HT-29 (cell line): ENCODE data around the gene TRIO. TPM values are rescaled to one million over a fixed set of nuclear protein-coding genes. Genes with fewer than 3 reads are reported as not detected.
"Not testable (repeated sequence)": the region's sequence is repeated elsewhere in the genome, so short reads cannot be mapped to it uniquely, and the experiment has no call there.

ENCODE experiments used
- DNase-seq: peaks from one replicate; pipeline ENCODE4 v3.0.0-alpha.2; 2015; ENCODE audit warnings: low spot score
- total RNA-seq: library from RNA; depleted of rRNA; stranded (reverse); fragments of >200 nt; shearing (Covaris generic); gene quantifications from 2 replicates; pipeline ENCODE4 v1.2.3, GENCODE V29; 2014

Gene TRIO
- total RNA-seq, 1 experiment from 2014 or later = 104 TPM

DNA sequence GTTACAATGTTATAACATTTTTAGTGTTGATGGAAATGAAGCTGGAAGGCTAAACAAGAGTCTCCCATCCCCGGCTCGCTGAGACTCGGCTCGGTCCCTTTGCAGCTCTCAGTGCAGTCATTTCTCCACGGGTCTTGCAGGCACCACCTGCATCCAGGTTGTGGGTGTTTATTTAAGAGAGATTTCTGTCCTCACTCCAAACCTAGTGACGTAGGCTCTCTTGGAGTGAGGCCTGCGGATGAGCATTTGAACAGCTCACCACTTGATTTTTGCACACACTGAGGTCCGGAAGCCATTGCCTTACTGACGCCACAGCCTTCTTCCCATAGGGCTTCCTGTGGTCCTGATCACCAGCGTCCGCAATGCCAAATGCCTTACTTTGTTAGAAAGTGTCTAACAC lies 240.8 kb downstream of the TRIO start:
- no peak for DNase-seq

GRCh38 chr5:14385019-14385418 lies 241.9 kb downstream of the TRIO start:
- DNase-seq = no peak

DNA sequence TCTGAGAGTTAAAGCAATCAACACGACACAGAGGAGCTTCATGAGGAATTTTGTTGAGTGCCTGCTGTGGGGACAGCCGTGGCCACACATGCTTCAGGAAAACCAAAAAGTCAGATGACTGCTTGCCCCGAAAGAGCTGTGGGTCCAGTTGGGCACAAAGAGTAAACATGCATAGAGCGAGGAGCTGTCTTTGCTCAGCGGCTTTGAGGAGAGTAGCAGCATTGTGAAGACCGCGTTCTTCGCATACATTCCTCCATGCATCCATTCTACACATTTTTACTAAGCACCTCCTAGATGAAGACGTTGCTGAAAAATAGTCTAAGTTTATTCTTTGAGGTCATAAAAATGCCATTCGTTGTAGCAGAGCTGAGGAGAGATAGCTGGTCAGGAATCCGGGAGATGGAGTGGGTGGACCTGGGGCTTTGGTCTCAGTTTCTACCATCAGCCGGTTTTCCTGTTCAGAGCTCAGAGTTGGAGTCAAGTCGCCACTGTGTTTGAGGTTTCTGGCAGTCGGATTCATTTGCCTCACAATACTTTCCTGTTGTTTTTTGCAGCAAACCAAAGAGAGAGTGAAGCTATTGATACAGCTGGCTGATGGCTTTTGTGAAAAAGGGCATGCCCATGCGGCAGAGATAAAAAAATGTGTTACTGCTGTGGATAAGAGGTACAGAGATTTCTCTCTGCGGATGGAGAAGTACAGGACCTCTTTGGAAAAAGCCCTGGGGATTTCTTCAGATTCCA lies 243.9 kb downstream of the TRIO start:
- DNase-seq = no peak

DNA sequence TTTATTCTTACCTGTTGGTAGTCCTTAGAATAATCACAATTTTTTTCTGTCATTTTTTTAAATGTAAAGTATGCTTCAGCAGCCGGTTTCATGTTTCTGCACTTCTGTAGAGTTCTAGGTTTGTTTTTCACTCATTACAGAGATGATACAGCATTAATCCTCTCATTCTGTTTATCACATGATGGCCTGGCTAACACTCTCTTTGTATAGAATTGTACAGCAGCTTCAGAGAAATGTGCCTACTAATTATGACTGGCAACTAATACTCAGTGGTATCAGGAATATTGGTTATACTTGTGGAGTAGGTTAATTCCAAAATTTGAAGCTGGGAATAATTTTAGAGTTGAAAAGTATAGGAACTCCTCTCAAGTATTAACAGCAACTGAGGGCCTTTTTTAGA lies 245.6 kb downstream of the TRIO start:
- DNase-seq = no peak

DNA sequence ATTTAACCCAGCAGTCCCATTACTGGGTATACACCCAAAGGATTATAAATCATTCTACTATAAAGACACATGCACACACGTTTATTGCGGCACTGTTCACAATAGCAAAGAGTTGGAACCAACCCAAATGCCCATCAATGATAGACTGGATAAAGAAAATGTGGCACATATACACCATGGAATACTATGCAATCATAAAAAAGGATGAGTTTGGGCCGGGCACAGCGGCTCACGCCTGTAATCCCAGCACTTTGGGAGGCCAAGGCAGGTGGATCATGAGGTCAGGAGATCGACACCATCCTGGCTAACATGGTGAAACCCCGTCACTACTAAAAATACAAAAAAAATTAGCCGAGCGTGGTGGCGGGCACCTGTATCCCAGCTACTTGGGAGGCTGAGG lies 249.4 kb downstream of the TRIO start:
- DNase-seq = not testable (repeated sequence)

GRCh38 chr5:14394365-14394764 lies 251.2 kb downstream of the TRIO start:
- no peak for DNase-seq

DNA sequence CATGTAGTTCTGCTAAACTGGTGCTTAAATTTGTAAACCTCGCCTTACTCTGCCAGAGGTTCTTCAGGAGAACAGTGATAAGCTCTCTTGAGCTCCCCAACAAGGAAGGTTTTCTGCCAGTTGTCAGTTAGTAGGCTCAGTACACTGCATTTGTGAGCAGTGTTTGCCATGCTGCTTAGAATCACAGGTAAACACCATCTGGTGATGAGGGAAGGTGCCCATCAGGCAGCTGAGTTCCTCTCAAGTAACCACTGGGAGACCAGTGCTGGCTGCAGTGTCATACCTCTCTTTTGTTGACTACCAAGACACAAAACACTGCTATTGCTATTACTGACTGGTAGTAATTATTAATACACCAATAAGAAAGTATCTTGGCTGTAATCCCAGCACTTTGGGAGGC lies 252.3 kb downstream of the TRIO start:
- DNase-seq = no peak

- DNase-seq = no peak
Observed at GRCh38 chr5:14396066-14396465, 252.9 kb downstream of the TRIO start.

- no peak for DNase-seq
Observed at GRCh38 chr5:14396737-14397136, 253.6 kb downstream of the TRIO start.

DNA sequence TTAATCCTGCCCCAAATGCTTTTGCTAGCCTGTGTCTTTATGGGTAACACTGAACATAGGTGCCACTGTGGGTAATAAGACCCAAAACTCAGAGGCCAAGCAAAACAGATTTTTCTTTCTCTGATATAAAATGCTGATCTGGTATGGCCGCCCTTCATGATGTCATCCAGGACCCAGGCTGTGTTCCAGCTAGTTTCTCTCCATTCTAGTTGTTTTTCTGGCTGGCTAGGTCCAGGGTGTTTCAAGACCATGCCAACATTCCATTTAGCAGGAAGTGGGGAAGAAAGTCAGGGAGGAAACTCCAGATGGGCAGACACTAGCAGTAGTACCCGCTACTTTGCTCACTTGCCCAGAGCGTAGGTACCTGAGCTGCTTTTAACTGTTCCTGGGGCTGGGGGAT lies 254.6 kb downstream of the TRIO start:
- no peak for DNase-seq

DNA sequence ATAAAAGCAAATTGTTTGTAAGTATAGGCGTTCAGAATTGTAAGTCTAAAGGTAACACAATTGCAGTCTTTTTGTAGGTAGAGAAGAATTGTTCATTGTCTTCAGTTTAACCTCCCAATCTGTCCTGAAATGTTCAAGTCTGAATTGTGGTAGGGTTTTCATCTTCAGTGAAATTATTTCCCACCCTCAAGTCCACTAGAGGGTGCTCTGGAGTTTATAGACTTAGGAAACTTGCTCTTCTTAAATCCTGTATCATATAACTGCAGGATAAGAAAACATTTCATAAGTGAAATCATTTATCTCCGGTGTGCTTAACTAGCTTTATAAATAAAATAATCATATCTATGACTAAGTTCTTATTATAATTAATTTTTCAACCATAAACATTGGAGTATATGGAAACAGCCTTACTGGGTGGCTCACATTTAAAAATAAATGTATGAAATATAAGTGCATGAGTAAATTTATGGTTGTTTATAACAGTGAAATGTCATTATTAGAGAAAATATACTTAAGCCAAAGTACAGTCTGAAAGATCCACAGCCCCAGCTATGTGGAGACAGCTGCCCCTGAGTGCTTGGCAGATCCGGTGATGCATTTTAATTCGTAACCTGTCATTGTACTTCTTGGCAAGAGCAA lies 256.0 kb downstream of the TRIO start:
- DNase-seq = peak; percentile 86

GRCh38 chr5:14400085-14400484 lies 256.9 kb downstream of the TRIO start:
- DNase-seq = no peak

DNA sequence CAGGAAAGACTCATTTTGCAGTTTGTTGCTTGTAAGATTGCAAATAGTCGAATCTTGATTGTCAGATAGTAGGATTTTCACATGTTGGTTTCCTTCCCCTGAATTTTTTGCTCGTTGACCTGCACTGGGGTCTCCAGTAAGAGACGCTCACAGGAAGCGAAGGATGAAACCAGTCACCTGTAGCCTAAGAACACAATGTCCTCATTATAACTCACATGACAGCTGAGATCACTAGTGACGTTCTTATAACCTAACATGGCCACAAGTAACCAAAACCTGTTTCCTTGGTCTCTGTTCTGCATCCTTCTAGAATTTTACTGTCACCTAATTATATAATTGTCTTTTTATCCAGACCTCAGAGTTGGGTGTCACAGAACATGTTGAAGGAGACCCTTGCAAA lies 257.5 kb downstream of the TRIO start:
- DNase-seq = no peak

- DNase-seq = no peak
Observed at GRCh38 chr5:14401639-14402038, 258.5 kb downstream of the TRIO start.

GRCh38 chr5:14402424-14402823 lies 259.3 kb downstream of the TRIO start:
- DNase-seq = no peak

DNA sequence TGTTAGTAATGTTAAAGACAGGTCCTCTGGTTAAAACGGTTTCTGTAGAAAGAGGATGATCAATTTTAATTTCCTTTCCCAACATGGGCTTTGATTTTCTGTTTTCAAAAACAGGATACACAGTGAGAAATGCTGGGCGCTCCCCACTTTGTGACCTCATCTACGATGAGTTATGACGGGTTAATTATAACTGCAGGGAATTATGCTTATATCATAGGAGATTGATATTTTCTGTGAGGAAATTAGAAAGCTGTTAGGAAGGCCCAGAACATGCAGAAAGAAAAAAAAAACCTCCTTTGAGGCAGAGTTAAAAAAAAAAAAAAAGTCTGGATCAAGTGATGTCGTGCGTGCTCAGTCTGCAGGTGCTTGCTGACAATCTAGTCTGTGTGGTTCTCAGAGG lies 261.6 kb downstream of the TRIO start:
- no peak for DNase-seq

GRCh38 chr5:14405267-14405666 lies 262.1 kb downstream of the TRIO start:
- no peak for DNase-seq

- DNase-seq = no peak
Observed at GRCh38 chr5:14405706-14406553, 262.8 kb downstream of the TRIO start.

- DNase-seq = no peak
Observed at GRCh38 chr5:14406554-14406849, 263.4 kb downstream of the TRIO start.

- DNase-seq = no peak
Observed at GRCh38 chr5:14407051-14407450, 263.9 kb downstream of the TRIO start.

DNA sequence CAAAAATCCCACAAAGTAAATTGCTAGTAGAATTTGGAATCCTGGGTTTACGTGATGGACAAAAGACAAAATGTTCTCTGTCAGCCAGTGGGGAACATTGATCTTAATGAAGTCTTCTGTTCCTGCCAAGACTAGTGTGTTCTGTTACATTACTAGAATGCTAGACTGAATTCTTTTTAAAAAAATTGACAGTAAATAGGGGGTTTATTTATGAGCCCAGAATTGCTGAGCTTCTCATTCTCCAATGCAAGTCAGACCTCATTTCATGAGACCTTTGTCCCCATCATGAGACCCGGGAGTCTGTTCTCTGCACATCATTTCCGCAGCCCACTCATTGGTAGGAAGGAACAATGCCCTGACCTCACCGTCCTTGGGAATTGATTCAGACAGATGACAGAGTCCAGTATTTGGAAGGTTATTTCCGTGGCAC lies 264.6 kb downstream of the TRIO start:
- no peak for DNase-seq

DNA sequence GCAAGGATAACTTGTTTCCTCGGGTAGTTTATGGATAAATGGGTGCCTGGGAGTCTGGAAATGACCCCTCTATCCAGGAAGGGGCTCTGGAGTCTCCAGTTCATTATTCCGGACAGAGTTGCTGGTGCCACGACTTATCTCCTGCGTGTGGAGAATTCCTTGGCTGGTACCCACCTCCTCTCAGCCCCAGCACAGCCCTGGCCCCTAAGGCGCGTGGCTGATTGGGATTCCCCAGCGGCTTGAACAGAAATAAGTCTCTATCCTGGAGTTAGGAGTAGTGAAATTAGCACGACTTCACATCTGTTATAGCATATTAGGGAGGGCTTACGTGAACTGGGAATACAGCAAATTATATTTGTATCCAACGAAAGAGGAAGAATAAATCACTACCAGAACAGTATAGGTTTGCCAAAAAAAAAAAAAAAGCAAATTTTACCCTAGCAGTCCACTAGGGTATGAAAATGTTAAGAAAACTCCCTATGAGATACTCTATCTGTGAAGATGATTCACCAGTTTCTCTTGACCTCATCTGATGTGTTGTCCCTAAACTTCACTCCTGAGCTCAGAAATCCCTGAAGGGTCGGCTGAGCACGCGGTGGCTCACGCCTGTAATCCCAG lies 265.9 kb downstream of the TRIO start:
- no peak for DNase-seq
